Astrocyte of the cerebellum (primary cell): Measurements from ENCODE around the gene PFKFB4.

Experiments
- DNase-seq: peaks from one replicate; pipeline ENCODE4 v3.0.0-alpha.2; 2011; ENCODE audit warnings: low read depth
- H3K4me3 ChIP-seq: 2 replicates; pipeline ENCODE4 v1.5.1; 2011; ENCODE audit warnings: mild to moderate bottlenecking, low read depth, low read length, moderate library complexity
- CTCF ChIP-seq: IDR thresholded peaks from 2 replicates; pipeline ENCODE4 v1.5.1; 2012; ENCODE audit warnings: low read length, low read depth, moderate library complexity, mild to moderate bottlenecking; ENCODE audit errors: missing control alignments
- in situ Hi-C: cut with HindIII; loops from 2 replicates; pipeline ENCODE4 v1.10.0; 2017; ENCODE audit warnings: low sequenced_read_pairs

Gene PFKFB4

DNA sequence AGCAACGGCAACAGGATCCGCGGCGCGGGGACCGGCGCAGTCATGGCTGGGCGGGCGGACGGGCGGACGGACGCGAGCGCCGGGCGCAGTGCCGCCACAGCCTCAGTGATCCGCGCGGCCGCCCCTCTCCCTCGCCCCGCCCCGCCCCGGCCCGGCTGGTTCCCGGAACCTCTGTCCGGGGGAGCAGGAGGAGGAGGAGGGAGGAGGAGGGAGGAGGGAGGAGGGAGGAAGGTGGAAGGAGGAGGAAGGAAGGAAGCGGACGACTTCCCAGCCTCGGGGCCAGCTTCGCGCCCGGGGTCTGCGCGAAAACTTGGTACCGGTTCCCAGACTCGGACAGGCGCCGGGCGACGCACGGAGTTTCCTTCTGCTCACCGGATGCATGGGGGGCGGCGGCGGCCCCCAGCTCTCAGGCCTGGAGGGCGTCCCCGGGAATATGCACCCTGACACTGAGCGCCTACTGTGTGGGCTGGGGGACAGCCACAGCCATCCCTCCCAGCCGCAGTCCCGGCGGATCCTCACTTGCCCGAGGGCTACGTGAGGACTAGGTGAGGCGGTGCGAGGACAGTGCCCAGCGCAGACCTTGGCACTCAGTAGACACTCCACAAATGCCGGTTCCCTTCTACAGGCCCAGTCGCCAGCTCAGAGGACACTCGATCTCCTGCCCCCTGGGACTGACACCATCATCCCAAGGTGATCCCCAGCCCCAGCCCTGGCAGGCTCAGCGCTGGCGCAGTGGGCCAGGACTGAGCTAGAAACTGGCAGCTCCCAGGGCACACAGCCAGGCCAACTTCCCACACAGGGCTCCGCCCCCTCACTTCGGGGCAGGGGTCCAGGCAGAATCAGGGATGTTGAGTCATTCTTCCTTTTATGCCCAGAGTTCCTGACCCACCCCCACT lies 52.3 kb downstream of the PFKFB4 start, which contains the start of gene SHISA5:
SHISA5 (minus strand) TSS at position 124 of the 896 bp plus-strand sequence; CDS start at position 44, 80 bp downstream.
- in situ Hi-C loops: no loop called here
- no peak for TF ChIP-seq CTCF
- DNase-seq: peak; percentile 55
- H3K4me3 ChIP-seq: peak within 1 kb of the TSS; percentile 76

- no peak for TF ChIP-seq CTCF
- no peak for DNase-seq
- peak overlapping the region; percentile 76 for H3K4me3 ChIP-seq
- in situ Hi-C loops: no loop called here
Measured at GRCh38 chr3:48503401-48504050, 53.1 kb downstream of the PFKFB4 start.

GRCh38 chr3:48502728-48503168 lies 53.9 kb downstream of the PFKFB4 start:
- peak overlapping the region; percentile 76 for H3K4me3 ChIP-seq
- in situ Hi-C loops: no loop called here
- no peak for TF ChIP-seq CTCF
- no peak for DNase-seq

DNA sequence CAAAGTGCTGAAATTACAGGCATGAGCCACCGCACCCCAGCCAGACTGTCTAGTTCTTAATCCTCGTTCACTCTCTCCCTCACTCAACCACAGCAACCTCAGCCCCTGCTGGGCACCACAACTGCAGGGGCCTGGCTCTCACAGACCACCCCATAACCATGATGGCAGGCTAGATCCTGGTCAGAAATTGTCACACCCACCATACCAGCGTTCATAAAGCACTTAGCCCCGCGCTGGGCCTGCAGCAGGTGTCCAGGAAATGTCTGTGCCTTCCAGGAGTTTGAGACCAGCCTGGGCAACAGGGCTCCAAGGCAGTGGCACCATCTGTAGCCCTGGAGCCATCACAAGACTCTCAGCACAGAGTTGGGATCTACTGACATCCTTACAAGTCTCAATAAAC lies 54.5 kb downstream of the PFKFB4 start:
- TF ChIP-seq CTCF: no peak
- no peak for DNase-seq
- in situ Hi-C loops: no loop called here
- no peak overlapping the region for H3K4me3 ChIP-seq

DNA sequence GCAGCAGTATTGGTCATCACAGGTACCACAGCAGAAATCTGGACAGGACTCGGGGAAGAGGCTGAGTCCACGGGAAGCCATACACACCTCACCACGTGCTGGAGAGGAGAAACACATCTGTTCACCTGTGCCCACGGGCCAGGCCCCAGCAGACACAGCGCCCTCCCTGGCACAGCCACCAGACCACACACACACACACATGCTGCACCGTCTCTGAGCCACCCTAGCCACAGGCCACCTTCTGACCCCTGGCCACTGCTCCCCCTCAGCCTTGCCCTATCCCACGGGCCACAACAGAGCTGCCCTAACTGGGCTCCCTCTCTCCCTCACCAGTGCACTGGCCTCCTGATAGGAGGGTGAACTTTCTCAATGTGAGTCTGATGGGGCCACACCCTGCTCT lies 55.4 kb downstream of the PFKFB4 start:
- no peak for TF ChIP-seq CTCF
- DNase-seq: no peak
- H3K4me3 ChIP-seq: no peak overlapping the region
- in situ Hi-C loops: no loop called here

DNA sequence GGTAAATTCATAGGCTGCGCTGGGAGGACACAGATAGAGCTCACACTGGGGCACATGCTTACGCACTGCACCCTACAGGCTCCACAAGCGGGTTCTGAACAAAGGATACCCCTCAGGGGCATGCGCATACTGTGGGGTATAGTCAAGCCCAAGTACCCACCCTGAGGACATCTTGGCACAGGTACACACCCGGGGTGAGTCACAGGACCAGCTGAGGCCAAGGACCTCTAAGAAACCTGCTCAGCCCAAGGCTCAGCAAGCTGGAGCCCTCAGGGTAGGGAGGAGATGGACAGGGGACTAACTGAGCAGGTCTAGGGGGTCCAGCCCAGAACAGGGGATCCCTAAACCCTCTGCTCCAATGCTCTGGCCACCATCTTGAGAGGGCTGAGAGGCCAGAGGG lies 55.9 kb downstream of the PFKFB4 start:
- H3K4me3 ChIP-seq: no peak overlapping the region
- TF ChIP-seq CTCF: no peak
- DNase-seq: no peak
- in situ Hi-C loops: no loop called here
